HL-60/S4 treated with retinoic acid at 250 ng/mL for 4 days and 3 days (cell line): Measurements from ENCODE around the gene TAS2R4.

Source experiments
- in situ Hi-C: fragments of 300-500 bp; cut with MboI; formaldehyde crosslinking; loops from 2 replicates; pipeline ENCODE4 v1.7.0; 2022; ENCODE audit warnings: low sequenced_read_pairs

TAS2R4 gene, protein sequence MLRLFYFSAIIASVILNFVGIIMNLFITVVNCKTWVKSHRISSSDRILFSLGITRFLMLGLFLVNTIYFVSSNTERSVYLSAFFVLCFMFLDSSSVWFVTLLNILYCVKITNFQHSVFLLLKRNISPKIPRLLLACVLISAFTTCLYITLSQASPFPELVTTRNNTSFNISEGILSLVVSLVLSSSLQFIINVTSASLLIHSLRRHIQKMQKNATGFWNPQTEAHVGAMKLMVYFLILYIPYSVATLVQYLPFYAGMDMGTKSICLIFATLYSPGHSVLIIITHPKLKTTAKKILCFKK

DNA sequence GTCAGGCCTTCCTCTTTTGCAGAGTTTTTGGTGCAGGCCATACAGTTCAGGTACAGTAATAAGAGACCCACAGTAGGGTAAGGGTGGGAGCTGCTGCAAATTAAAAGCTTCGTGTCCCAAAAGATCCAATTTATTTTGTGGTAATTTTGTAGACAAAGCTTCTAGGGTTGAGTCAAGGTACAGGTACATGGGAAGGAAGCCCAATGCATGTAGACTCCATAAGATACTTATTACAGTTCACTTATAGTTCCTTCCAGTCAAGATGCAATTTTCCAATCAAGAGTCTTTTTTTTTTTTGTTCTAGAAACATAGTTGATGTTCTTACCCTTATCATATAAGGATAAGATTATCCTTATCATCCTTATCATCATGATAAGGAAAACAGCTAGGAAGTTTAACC, at the start of gene TAS2R4:
TAS2R4 (plus strand) TSS at position 301 of the 400 bp plus-strand sequence. CDS start 1,815 bp downstream, outside the sequence.
- in situ Hi-C loops = no loop called here

DNA sequence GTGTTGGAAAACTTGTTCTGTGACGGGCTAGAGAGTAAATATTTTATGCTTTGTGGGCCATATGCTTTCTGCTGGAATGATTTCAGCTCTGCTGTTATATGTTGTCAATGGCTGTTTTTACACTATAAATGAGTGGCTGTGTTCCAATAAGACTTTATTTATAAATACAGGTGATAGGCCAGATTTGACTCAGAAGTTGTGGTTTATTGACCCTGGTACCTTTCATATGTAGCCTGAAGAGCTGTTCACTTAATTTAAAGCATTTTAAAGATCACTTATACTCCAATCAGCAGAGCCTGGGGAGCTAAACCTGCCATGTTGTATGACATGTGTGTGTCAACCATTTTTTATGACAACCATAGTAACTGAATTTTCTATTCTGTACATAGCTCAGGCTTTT, 47.5 kb upstream of the TAS2R4 start:
- in situ Hi-C loops = no loop called here

DNA sequence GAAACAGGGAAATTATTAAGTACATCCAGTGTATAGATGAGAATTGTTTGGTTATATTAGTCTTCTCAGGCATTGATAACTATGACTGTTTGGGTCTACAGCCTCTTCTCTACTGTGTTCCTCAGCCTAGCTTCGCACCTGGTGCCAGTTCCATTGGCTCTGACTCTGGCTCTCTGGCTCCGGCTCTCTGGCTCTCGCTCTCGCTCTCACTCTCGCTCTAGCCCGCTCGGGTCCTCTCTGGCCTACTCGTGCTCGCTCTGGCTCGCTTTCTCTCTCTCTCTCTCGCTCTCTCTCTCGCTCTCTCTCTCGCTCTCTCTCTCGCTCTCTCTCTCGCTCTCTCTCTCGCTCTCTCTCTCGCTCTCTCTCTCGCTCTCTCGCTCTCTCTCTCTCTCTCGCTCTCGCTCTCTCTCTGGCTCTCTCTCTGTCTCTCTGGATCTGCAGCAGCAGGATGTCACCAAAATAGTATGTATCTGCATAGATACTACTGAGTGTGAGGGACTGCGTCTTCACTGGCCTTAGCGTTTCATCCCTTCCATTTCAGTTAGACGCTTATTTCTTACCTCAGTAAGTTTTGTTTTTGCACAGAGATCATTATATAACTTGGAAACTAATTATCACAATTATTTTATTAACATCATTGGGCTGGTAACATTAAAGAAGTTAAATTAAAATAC, 44.9 kb upstream of the TAS2R4 start:
- in situ Hi-C loops = no loop called here

DNA sequence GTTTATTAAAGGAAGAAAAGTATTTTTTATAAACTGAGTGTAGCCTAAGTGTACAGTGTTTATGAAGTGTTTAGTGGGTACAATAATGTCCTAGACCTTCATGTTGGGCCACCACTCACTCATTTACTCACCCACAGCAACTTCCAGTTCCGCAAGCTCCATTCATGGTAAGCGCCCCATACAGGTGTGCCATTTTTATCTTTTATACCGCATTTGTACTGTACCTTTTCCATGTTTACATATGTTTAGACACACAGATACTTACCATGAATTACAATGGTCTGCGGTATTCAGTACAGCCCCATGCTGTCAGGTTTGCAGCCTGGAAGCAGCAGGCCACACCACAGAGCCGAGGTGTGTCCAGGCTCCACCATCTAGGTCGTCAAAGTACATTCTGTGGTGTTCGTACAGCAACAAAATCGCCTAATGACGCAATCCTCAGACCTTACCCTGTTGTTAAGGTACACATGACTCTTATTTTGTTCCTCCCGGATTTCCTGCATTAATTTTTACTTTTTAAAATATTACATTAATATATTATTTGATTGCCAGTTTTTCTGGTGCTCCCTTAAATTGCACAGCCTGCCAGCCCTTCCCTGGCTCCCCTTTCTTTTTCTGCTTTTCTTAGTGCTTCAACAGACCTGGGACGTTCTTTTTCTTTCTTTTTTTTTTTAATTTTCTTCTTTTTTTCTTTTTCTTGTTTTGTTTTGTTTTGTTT, 39.2 kb upstream of the TAS2R4 start:
- in situ Hi-C loops = no loop called here

DNA sequence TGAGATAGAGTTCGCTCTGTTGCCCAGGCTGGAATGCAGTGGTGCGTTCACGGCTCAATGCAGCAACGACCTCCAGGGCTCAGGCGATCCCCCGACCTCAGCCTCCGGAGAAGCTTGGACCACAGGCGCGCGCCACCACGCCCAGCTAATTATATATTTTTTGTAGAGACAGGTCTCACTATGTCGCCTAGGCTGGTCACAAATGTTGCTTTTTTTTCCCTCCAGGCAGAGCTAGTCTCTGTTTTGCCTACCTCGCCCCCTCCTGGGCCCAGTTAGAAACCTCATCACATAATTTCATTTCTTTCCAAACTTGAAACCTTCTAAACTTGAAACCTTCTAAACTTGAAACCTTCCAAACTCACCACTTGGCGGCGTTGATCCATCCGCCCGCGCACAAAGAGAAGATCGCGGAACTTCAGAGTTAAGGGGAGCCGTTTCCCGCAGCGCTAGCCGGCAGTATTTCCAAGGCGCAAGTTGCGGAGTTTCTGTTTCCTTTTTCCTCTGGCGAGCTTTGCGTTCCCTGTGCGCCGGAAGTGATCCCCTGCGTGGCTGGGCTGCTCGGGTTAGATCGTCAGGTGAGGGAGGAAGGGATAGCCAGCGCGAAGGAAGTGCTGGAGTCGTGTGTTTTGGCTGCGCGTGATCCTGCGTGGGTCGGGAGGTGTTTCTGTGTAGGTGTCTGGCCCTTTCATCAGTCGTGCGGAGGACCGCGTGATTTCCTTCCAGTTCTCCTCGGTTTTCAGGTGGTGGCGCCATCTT, 38.5 kb upstream of the TAS2R4 start, which contains the start of gene SSBP1:
SSBP1 (plus strand) TSS at position 523 of the 756 bp plus-strand sequence. CDS start 809 bp downstream, outside the sequence.
- in situ Hi-C loops = no loop called here

DNA sequence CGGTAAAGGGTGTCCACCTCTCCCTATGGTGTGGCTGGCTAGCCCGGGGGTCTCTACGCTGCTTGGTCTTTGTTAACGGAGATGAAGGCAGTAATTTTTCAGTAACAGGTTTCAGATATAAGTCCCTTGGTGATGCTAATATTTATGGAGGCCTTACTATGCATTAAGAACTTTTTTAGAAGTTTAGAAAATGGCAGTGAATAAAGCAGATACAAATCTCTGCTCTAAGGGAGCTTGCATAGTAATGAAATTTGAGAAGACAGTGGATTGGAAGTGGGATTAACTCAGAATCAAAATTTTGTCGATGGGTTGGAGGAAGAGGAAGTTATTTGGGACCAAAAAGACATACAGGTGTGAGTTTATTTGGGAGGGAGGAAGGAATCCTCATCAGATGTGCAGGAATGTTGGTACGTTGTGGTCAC, 37.9 kb upstream of the TAS2R4 start:
- in situ Hi-C loops = no loop called here

DNA sequence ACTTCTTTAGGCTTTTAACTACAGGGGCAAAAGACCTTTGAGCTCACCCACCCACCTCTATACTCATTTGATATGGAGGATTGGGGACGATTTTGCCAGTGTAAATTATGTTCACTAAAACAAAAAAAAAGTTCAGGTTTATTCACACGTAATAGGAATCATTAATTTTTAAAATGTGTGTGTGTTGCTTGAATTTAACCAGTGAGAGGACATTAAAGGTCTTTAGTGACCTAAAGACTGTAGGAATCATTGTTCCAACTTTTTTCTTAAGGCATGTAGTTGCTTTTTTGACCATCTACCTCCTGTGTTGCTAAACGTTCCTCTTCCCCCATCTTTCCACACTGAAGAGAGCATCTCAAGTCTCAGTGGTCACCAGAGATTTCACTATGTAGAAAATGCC, 37.2 kb upstream of the TAS2R4 start:
- in situ Hi-C loops = no loop called here

DNA sequence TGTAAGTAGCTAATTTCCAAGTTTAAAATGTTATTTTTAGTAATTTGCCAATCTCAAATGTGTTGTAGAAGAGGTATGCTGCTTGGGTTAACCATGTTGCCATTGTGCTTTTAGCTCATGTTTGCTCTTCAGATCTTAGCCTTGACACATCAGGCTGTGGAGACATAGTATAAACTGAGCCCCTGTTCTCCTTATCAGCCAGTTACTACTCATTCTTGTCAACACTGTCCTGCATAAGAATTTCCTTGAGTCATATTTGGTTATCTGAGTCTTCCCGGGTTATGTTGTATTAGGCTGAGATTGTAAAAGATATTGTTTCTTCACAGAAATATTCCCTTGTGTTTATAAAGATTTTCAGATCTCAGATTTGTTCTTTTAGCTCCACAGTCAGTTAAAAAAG, 34.2 kb upstream of the TAS2R4 start:
- in situ Hi-C loops = no loop called here

DNA sequence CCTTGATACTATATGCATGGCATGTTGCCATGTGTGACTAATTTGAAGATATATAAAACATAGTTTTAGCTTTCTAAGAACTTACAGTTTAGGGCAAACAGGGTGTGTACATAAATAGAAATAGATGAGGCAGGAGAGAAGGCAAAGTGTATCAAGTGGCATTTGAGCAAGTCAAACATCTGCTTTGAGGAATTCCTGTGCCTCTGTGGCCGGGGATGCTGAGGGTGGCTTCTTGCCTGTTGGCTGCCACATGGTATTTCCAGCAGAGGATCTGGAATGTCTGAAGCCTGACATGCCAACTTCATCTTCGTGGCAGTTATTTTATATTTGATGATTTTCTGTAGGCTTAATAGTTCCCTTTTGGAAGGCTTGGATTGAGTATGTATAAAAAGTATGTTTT, 32.3 kb upstream of the TAS2R4 start:
- in situ Hi-C loops = no loop called here

DNA sequence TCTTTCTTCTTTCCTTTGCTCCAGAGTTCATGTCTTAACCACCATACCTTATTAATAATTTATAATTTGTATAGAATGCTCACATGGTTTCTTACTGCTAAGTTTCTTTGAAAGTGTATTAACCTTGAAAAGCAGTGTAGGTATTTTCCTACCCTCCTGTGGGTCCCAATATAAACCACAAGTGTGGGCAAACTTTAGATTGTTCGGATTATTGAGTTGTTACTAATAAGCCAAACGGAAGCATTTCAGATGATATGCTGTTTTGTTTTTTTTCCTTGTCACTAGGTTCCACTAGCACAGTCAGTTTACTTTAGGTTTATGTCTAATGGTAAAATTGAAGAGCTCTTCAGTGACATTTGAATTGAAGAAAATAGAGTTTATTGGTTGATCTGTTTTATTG, 28.1 kb upstream of the TAS2R4 start:
- in situ Hi-C loops = no loop called here

DNA sequence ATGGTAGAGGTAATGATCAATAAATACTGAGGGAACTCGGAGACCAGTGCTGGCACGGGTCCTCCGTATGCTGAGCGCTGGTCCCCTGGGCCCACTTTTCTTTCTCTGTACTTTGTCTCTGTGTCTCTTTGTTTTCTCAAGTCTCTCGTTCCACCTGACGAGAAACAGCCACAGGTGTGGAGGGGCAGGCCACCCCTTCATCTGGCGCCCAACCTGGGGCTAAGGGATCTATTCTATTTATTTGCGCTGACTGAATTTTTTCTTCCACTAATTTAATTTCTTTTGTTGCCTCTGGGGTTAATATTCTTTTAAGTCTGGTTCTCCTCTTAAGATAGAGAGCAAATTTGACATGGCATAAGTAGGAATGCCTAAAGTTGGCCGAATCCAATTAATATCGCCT, 24.6 kb upstream of the TAS2R4 start:
- in situ Hi-C loops = loop anchor here (25.0 kb wide), 1 partner anchor 435 kb away; no protein-coding TSS in a partner anchor

DNA sequence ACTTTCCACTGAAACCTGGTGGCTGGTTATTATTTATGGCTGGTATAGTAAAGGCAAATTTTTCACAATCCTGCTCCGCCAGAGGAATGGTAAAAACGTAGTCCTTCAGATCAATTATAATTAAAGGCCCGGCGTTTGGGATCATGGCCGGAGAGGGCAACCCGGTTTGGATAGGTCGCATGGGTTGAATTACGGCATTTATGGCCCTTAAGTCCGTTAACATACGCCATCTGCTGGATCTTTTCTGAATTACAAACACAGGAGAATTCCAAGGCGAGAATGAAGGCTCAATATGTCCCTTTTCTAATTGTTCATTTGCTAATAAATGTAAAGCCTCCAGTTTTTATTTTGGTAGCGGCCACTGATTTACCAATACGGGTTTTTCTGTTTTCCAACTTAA, 23.8 kb upstream of the TAS2R4 start:
- in situ Hi-C loops = loop anchor here (25.0 kb wide), 1 partner anchor 435 kb away; no protein-coding TSS in a partner anchor

DNA sequence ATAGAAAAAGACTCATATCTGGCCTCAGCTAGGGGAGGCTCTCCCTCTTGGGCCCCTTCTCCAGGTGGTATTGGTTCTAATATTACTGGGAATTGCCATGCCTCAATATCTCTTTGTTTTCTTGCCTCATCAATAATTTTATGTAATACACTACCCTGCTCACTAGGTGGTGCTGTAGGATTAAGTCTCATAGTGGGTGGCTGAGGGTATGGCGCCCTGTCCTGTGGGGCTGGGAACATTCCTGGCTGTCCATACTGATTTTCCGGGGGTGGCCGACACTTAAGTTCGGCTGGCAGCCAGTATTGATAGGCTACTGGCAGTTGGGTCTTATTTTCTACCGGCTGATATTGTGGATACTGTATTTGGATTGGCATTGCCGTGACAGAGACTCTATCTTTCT, 21.5 kb upstream of the TAS2R4 start:
- in situ Hi-C loops = loop anchor here (25.0 kb wide), 1 partner anchor 432 kb away; no protein-coding TSS in a partner anchor

DNA sequence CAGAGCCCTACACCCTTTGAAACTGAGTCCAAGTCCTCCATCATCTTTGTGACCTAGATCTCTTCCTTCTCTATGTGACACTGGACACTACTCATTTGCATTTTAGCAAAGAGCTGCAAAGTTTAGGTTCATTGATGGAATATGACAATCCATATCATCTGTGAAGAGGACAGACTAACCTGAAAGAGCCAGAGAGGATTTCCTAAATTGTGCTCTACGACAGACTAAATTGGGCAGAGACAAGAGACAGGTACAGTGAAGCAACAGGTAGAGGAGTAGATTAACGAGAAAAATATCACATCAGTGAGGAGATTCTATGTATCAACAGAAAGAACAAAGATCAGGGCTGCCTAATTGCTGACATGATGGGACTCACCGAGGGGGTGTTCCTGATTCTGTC, 12.7 kb upstream of the TAS2R4 start, which contains the start of gene TAS2R3:
TAS2R3 (plus strand) TSS at position 301 of the 400 bp plus-strand sequence; CDS start at position 363, 62 bp downstream.
- in situ Hi-C loops = loop anchor here (25.0 kb wide), 1 partner anchor 424 kb away; no protein-coding TSS in a partner anchor

DNA sequence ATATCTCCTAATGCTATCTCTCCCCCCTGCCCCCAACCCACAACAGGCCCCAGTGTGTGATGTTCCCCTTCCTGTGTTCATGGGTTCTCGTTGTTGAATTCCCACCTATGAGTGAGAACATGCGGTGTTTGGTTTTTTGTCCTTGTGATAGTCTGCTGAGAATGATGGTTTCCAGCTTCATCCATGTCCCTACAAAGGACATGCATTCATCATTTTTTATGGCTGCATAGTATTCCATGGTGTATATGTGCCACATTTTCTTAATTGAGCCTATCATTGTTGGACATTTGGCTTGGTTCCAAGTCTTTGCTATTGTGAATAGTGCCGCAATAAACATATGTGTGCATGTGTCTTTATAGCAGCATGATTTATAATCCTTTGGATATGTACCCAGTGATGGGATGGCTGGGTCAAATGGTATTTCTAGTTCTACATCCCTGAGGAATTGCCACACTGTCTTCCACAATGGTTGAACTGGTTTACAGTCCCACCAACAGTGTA, 6.3 kb upstream of the TAS2R4 start:
- in situ Hi-C loops = loop anchor here (25.0 kb wide), 1 partner anchor 417 kb away; no protein-coding TSS in a partner anchor

DNA sequence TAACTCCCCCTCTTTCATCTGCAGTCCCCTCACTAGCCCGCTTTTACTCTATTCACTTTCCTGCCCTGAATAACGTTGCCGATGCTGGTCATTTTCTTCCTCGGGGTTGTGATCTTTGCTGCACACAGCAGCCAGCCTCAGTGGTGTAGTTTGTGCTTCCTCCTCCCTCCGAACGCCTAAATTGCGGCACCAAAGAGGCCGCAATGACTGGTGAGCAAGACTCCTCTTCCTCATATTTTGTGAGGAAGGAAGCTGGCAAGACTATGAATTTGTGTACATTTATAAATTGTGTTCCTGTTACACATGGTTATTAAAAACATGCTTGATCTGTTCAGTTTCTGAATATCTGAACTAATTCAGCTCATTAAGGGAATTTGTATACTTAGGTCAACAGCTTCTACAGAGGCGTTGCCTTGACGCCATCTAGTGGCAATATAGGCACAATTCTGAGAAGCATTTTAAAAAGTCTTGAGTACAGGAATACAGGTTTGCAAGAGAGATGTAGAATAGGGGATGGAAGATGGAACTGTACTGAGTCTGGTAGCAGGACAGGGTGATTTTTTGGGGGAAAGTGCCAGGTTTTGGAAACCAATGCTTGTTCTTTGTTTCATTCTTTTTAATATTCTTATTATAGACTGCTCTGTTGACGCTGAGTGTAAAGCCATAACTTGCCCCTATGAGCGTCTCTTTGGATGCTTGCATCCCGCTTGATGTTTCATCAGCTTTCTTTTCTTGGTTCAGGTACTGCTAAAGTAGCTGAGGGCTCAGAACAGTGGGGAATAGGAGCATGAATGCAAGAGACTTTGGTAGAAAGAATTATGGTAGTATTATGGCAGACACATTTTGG, 9.5 kb downstream of the TAS2R4 start:
- in situ Hi-C loops = no loop called here

DNA sequence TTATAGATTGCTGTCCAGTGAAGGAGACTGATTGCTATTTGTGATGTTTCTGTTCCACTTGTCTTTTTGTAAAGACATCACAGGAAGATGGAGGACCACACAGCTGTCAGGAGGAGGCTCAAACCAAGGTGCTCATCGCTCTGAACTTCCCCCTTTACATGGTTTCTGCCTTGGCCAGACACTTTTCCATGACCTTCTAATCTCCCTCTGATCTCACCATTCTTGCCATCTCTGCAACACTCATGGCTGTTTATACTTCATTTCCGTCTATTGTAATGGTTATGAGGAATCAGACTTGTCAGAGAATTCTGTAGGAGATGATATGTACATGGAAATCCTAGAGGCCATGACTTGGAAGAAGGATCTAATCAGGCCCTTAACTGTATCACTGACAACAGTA, 11.8 kb downstream of the TAS2R4 start:
- in situ Hi-C loops = no loop called here

DNA sequence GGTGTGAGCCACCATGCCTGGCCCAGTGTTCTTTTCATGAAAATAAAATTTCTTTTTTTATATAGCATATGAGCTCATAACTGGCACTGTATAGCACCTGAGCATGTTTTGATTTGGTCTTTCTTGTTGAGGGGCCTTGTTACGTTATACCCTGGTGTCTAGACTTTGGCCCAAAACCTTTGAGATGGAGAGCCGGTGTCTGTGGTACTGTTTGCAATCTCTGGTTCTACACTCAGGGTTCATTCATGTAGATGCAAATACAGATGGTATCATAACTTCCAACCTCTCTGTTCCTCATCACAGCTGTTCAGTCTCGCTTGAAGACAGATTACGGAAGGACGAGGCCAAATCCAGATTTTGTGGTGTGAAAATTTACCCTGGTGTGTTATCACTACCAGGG, 13.4 kb downstream of the TAS2R4 start, which contains the start of gene TAS2R5:
TAS2R5 (plus strand) TSS at position 301 of the 400 bp plus-strand sequence. CDS start 145 bp downstream, outside the sequence.
- in situ Hi-C loops = no loop called here

DNA sequence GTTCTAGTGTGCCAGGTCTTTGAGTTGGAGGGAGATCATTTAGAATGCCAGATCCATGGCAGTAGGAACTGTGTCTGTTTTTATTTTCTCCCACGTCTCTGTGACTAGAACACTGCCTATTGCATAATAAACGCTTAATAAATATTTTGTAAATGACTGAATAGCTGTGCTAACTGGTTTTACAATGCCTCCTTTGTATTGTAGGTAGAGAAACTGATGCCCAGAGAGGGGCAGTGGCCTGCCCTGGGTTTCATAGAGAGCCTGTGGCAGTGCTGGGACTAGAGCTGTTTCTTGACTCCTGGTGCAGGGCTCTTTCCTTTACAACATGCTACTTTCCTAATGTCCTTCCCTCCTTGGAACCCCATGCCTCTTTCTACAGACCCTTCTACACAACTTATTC, 16.1 kb downstream of the TAS2R4 start:
- in situ Hi-C loops = no loop called here
